GM18507 (cell line): Measurements from ENCODE around the gene CLCN2.
A peak's percentile ranks its signal among the peaks of the same experiment; 100 is the strongest.

Experiments used
- DNase-seq: peaks from one replicate; pipeline ENCODE4 v3.0.0; 2011; ENCODE audit warnings: low read depth; ENCODE audit not compliant: insufficient read length; ENCODE audit errors: extremely low spot score
- FAIRE-seq: peaks from 2 replicates; lab custom pipeline; 2011; peaks lifted over from hg19 to GRCh38; lab: Jason Lieb, UNC

The CLCN2 gene

GRCh38 chr3:184308744-184309143 is 52.7 kb downstream of the CLCN2 start:
- DNase-seq (no peak), FAIRE-seq (no peak)

- DNase-seq (no peak), FAIRE-seq (no peak)
Observed at GRCh38 chr3:184307915-184308314, 53.5 kb downstream of the CLCN2 start.

- FAIRE-seq = no peak
- no peak for DNase-seq
Observed at GRCh38 chr3:184306341-184306972, 54.9 kb downstream of the CLCN2 start.

DNA sequence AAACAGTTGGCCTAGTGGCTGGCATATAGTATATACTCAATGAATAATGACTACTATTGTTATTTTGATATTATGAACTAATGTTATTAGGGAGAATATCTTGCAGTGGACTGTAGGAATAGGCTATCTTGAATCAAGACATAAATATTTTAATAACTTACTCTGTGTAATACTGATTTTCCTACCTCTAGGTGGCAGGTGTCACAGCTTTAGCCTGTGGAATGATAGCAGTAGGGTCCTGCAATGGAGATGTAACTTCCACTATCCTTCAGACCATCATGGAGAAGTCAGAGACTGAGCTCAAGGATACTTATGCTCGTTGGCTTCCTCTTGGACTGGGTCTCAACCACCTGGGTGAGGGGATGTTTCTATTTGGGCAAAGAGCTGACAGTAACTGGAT is 55.8 kb downstream of the CLCN2 start:
- FAIRE-seq (no peak), DNase-seq (no peak)

GRCh38 chr3:184300378-184300720 is 61.1 kb downstream of the CLCN2 start:
- DNase-seq = no peak
- FAIRE-seq = no peak

GRCh38 chr3:184299488-184300377 is 61.7 kb downstream of the CLCN2 start:
- FAIRE-seq = no peak
- DNase-seq = no peak

- DNase-seq (peak; percentile 98), FAIRE-seq (peak; percentile 88)
Observed at GRCh38 chr3:184298759-184299487, 62.5 kb downstream of the CLCN2 start, which contains the start of gene PSMD2. TSS of gene PSMD2 (plus strand) at chr3:184299241. CDS start at chr3:184299267, 26 bp downstream.

- no peak for FAIRE-seq
- DNase-seq = no peak
Observed at GRCh38 chr3:184296616-184297015, 64.8 kb downstream of the CLCN2 start.
